GM10847 (cell line): ENCODE measurements around the gene MSL3B.

Experiments
- POLR2A ChIP-seq: IDR thresholded peaks from 2 replicates; pipeline ENCODE4 v1.6.1; 2011; ENCODE audit not compliant: insufficient read length; ENCODE audit errors: extremely low read depth

MSL3B gene

GRCh38 chr2:233830111-233830802 lies 37.9 kb downstream of the MSL3B start:
- TF ChIP-seq POLR2A = no peak

- no peak for TF ChIP-seq POLR2A
Observed at GRCh38 chr2:233829193-233830110, 38.7 kb downstream of the MSL3B start.

GRCh38 chr2:233828546-233829192 lies 39.5 kb downstream of the MSL3B start:
- TF ChIP-seq POLR2A = no peak

- no peak for TF ChIP-seq POLR2A
Observed at GRCh38 chr2:233824373-233824772, 43.8 kb downstream of the MSL3B start.

GRCh38 chr2:233823731-233824121 lies 44.5 kb downstream of the MSL3B start:
- no peak for TF ChIP-seq POLR2A

- TF ChIP-seq POLR2A = no peak
Observed at GRCh38 chr2:233822781-233823730, 45.1 kb downstream of the MSL3B start.

GRCh38 chr2:233822101-233822771 lies 46.0 kb downstream of the MSL3B start:
- no peak for TF ChIP-seq POLR2A

- no peak for TF ChIP-seq POLR2A
Observed at GRCh38 chr2:233821709-233822100, 46.5 kb downstream of the MSL3B start.

- TF ChIP-seq POLR2A = no peak
Observed at GRCh38 chr2:233821196-233821595, 47.0 kb downstream of the MSL3B start.

GRCh38 chr2:233820774-233821105 lies 47.4 kb downstream of the MSL3B start:
- no peak for TF ChIP-seq POLR2A

GRCh38 chr2:233819884-233820773 lies 48.1 kb downstream of the MSL3B start:
- TF ChIP-seq POLR2A = no peak

- no peak for TF ChIP-seq POLR2A
Observed at GRCh38 chr2:233818639-233819621, 49.3 kb downstream of the MSL3B start.
